WTC11 (cell line): ENCODE data around the gene C1orf159. TPM values are rescaled to one million over a fixed set of nuclear protein-coding genes. Genes with fewer than 3 reads are reported as not detected.

Experiments
- ATAC-seq: fragments of 200-7000 bp; cut with Tn5 transposase; 2 replicates; pipeline ENCODE4 v1.10.0; 2021; ENCODE audit warnings: mild to moderate bottlenecking, moderate library complexity
- CTCF ChIA-PET: fragments of 300-600 bp; sonication (Branson Sonifier 250); formaldehyde crosslinking; loops from one replicate; lab custom pipeline; 2021; ENCODE audit warnings: antibody characterized with exemption; lab: Charles Lee
- POLR2A ChIA-PET: fragments of 350-600 bp; sonication (Branson Sonifier 250); formaldehyde crosslinking; loops from one replicate; lab custom pipeline; 2021; ENCODE audit warnings: antibody characterized with exemption; lab: Charles Lee
- DNase-seq: peaks from one replicate; pipeline ENCODE4 v3.0.0; 2021; ENCODE audit warnings: low spot score
- H3K27ac Mint-ChIP-seq: 2 replicates; pipeline ENCODE4 v1.8.0; 2021; ENCODE audit warnings: mixed read lengths
- H3K27me3 Mint-ChIP-seq: 2 replicates; pipeline ENCODE4 v1.8.0; 2021; ENCODE audit warnings: low read depth, mild to moderate bottlenecking, moderate library complexity, mixed read lengths
- H3K36me3 Mint-ChIP-seq: 2 replicates; pipeline ENCODE4 v1.8.0; 2021; ENCODE audit warnings: mixed read lengths
- H3K4me1 Mint-ChIP-seq: 2 replicates; pipeline ENCODE4 v1.8.0; 2022; ENCODE audit warnings: mixed read lengths
- H3K4me3 Mint-ChIP-seq: 2 replicates; pipeline ENCODE4 v1.8.0; 2021; ENCODE audit warnings: mild to moderate bottlenecking, moderate library complexity, mixed read lengths
- H3K9me3 Mint-ChIP-seq: 2 replicates; pipeline ENCODE4 v1.8.0; 2021; ENCODE audit warnings: mixed read lengths
- ATF1 ChIP-seq: sonication (generic); formaldehyde crosslinking; IDR thresholded peaks from 2 replicates; pipeline ENCODE4 v1.8.1; 2023; ENCODE audit warnings: mild to moderate bottlenecking, moderate library complexity, missing genetic modification reagents
- ATF2 ChIP-seq: sonication (generic); formaldehyde crosslinking; IDR thresholded peaks from 2 replicates; pipeline ENCODE4 v1.8.1; 2022; ENCODE audit warnings: low read depth, missing genetic modification reagents, borderline replicate concordance
- ESRRA ChIP-seq: sonication (generic); formaldehyde crosslinking; IDR thresholded peaks from 2 replicates; pipeline ENCODE4 v1.8.1; 2022; ENCODE audit warnings: mild to moderate bottlenecking, missing genetic modification reagents, borderline replicate concordance
- FOXP4 ChIP-seq: sonication (generic); formaldehyde crosslinking; IDR thresholded peaks from 2 replicates; pipeline ENCODE4 v1.8.0; 2022; ENCODE audit warnings: mild to moderate bottlenecking, missing genetic modification reagents
- GRHL2 ChIP-seq: fragments of 250-450 bp; sonication (Bioruptor Pico); IDR thresholded peaks from 2 replicates; pipeline ENCODE4 v1.8.0; 2022; ENCODE audit warnings: mild to moderate bottlenecking, moderate library complexity; ENCODE audit not compliant: insufficient replicate concordance, severe bottlenecking
- JAZF1 ChIP-seq: fragments of 250-450 bp; sonication (Bioruptor Pico); IDR thresholded peaks from 2 replicates; pipeline ENCODE4 v1.9.0; 2021; ENCODE audit warnings: moderate library complexity, mild to moderate bottlenecking, inconsistent platforms
- PRDM15 ChIP-seq: sonication (generic); formaldehyde crosslinking; IDR thresholded peaks from 2 replicates; pipeline ENCODE4 v1.8.0; 2022; ENCODE audit warnings: missing genetic modification reagents
- TEAD4 ChIP-seq: sonication (generic); formaldehyde crosslinking; IDR thresholded peaks from 2 replicates; pipeline ENCODE4 v1.8.0; 2022; ENCODE audit warnings: mild to moderate bottlenecking, missing genetic modification reagents
- ZNF138 ChIP-seq: sonication (generic); formaldehyde crosslinking; conservative IDR thresholded peaks from 2 replicates; pipeline ENCODE4 v1.8.1; 2022; ENCODE audit warnings: mild to moderate bottlenecking, moderate library complexity, missing genetic modification reagents
- ZNF219 ChIP-seq: sonication (generic); formaldehyde crosslinking; IDR thresholded peaks from 2 replicates; pipeline ENCODE4 v1.8.0; 2023; ENCODE audit warnings: missing genetic modification reagents, mild to moderate bottlenecking, borderline replicate concordance
- ZNF263 ChIP-seq: sonication (generic); formaldehyde crosslinking; IDR thresholded peaks from 2 replicates; pipeline ENCODE4 v1.8.1; 2022; ENCODE audit warnings: low read depth, mild to moderate bottlenecking, moderate library complexity, missing genetic modification reagents
- ZNF396 ChIP-seq: fragments of 250-450 bp; sonication (Bioruptor Pico); IDR thresholded peaks from 2 replicates; pipeline ENCODE4 v1.8.0; 2021; ENCODE audit warnings: mild to moderate bottlenecking, moderate library complexity, borderline replicate concordance
- total RNA-seq: library from RNA; stranded (reverse); gene quantifications from 3 replicates; pipeline ENCODE4 v1.2.3, GENCODE V29; 2021
- TF ChIP-seq, protein P1 (sequence below): sonication (generic); formaldehyde crosslinking; IDR thresholded peaks from 2 replicates; pipeline ENCODE4 v1.8.1; 2022; ENCODE audit warnings: mild to moderate bottlenecking, moderate library complexity, missing genetic modification reagents
- TF ChIP-seq, protein P2 (sequence below): fragments of 200-600 bp; IDR thresholded peaks from 2 replicates; pipeline ENCODE4 v1.8.0; 2022; ENCODE audit warnings: antibody characterized with exemption
- TF ChIP-seq, protein P3 (sequence below): sonication (generic); formaldehyde crosslinking; IDR thresholded peaks from 2 replicates; pipeline ENCODE4 v1.8.0; 2023; ENCODE audit warnings: mild to moderate bottlenecking, missing genetic modification reagents

C1orf159 gene
- total RNA-seq, 1 experiment from 2014 or later = 17.8 TPM

- no peak for ATAC-seq
- ChIA-PET CTCF (interaction anchor here (1.0 to 4.0 kb wide), 12 partner anchors 15 to 266 kb away, joined by 3 to 35 read pairs (median 5); partner anchors contain the start of gene AGRN), POLR2A (interaction anchor here (0.8 to 2.9 kb wide), 4 partner anchors 14 to 73 kb away, joined by 3 to 15 read pairs (median 4); partner anchors contain the start of gene PLEKHN1)
- DNase-seq = no peak
- Mint-ChIP-seq H3K9me3 (no peaks in the 10 kb centered on the region), H3K27ac (no peak overlapping the region), H3K36me3 (peaks cover 7% of the 10 kb centered on the region; the same call in 1 of the 2 replicates), H3K27me3 (peaks cover 46% of the 10 kb centered on the region), H3K4me1 (peaks cover 5% of the 10 kb centered on the region), H3K4me3 (peak overlapping the region; percentile 58; the same call in 1 of the 2 replicates)
- TF ChIP-seq ATF2 (CRISPR knock-in tag) = no peak
- TF ChIP-seq ATF1 (CRISPR knock-in tag) = no peak
- TF ChIP-seq, protein P1, sequence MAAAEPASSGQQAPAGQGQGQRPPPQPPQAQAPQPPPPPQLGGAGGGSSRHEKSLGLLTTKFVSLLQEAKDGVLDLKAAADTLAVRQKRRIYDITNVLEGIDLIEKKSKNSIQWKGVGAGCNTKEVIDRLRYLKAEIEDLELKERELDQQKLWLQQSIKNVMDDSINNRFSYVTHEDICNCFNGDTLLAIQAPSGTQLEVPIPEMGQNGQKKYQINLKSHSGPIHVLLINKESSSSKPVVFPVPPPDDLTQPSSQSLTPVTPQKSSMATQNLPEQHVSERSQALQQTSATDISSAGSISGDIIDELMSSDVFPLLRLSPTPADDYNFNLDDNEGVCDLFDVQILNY (CRISPR knock-in tag) = no peak
- TF ChIP-seq ESRRA (CRISPR knock-in tag) = no peak
- no peak for TF ChIP-seq TEAD4 (CRISPR knock-in tag)
- TF ChIP-seq, protein P2, sequence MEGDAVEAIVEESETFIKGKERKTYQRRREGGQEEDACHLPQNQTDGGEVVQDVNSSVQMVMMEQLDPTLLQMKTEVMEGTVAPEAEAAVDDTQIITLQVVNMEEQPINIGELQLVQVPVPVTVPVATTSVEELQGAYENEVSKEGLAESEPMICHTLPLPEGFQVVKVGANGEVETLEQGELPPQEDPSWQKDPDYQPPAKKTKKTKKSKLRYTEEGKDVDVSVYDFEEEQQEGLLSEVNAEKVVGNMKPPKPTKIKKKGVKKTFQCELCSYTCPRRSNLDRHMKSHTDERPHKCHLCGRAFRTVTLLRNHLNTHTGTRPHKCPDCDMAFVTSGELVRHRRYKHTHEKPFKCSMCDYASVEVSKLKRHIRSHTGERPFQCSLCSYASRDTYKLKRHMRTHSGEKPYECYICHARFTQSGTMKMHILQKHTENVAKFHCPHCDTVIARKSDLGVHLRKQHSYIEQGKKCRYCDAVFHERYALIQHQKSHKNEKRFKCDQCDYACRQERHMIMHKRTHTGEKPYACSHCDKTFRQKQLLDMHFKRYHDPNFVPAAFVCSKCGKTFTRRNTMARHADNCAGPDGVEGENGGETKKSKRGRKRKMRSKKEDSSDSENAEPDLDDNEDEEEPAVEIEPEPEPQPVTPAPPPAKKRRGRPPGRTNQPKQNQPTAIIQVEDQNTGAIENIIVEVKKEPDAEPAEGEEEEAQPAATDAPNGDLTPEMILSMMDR = no peak
- TF ChIP-seq ZNF263 = no peak
- no peak for TF ChIP-seq ZNF138 (CRISPR knock-in tag)
- TF ChIP-seq ZNF396 (CRISPR knock-in tag) = no peak
- TF ChIP-seq, protein P3, sequence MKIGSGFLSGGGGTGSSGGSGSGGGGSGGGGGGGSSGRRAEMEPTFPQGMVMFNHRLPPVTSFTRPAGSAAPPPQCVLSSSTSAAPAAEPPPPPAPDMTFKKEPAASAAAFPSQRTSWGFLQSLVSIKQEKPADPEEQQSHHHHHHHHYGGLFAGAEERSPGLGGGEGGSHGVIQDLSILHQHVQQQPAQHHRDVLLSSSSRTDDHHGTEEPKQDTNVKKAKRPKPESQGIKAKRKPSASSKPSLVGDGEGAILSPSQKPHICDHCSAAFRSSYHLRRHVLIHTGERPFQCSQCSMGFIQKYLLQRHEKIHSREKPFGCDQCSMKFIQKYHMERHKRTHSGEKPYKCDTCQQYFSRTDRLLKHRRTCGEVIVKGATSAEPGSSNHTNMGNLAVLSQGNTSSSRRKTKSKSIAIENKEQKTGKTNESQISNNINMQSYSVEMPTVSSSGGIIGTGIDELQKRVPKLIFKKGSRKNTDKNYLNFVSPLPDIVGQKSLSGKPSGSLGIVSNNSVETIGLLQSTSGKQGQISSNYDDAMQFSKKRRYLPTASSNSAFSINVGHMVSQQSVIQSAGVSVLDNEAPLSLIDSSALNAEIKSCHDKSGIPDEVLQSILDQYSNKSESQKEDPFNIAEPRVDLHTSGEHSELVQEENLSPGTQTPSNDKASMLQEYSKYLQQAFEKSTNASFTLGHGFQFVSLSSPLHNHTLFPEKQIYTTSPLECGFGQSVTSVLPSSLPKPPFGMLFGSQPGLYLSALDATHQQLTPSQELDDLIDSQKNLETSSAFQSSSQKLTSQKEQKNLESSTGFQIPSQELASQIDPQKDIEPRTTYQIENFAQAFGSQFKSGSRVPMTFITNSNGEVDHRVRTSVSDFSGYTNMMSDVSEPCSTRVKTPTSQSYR (CRISPR knock-in tag) = no peak
- no peak for TF ChIP-seq JAZF1 (CRISPR knock-in tag)
- no peak for TF ChIP-seq ZNF219
- TF ChIP-seq GRHL2 (CRISPR knock-in tag) = no peak
- no peak for TF ChIP-seq FOXP4 (CRISPR knock-in tag)
- TF ChIP-seq PRDM15 = no peak
Measured at GRCh38 chr1:1039145-1039910, 76.6 kb downstream of the C1orf159 start.
